ENCODE results near the gene TSPAN3. TPM values are rescaled to one million over a fixed set of nuclear protein-coding genes. Genes with fewer than 3 reads are reported as not detected.

The TSPAN3 gene
- total RNA-seq, 1 donor from 2014 or later, result 236 TPM

- no peaks in the 10 kb centered on the region for H3K9me3 ChIP-seq (ENCODE audit: control insufficient read depth in 3 of 3, low read length in 3 of 3)
- no peak overlapping the region for H3K27ac ChIP-seq (ENCODE audit: low read depth, low read length)
- no peak overlapping the region for H3K4me3 ChIP-seq (ENCODE audit: low read length in 3 of 3)
- peak overlapping the region in 2 of 3 donors; percentile 8 to 20 for H3K9ac ChIP-seq (ENCODE audit: low read depth in 1 of 3, low read length in 3 of 3)
- peaks cover 0 to 4% (median 0%) of the 10 kb centered on the region in 3 donors for H3K27me3 ChIP-seq (ENCODE audit: control insufficient read depth in 3 of 3, insufficient read depth in 3 of 3, low read length in 3 of 3)
- peaks cover 4 to 6% (median 4%) of the 10 kb centered on the region in 3 donors for H3K36me3 ChIP-seq (ENCODE audit: control insufficient read depth in 3 of 3, insufficient read depth in 3 of 3, low read length in 3 of 3)
- peaks cover 6 to 64% (median 40%) of the 10 kb centered on the region in 3 donors for H3K4me1 ChIP-seq (ENCODE audit: control insufficient read depth in 3 of 3, insufficient read depth in 3 of 3, low read length in 3 of 3)
These were observed 39.4 kb downstream of the TSPAN3 start for GRCh38 chr15:77031376-77032050.

- Histone ChIP-seq H3K36me3 (ENCODE audit: control insufficient read depth in 3 of 3, insufficient read depth in 3 of 3, low read length in 3 of 3) (peaks cover under 1 to 2% (median 1%) of the 10 kb centered on the region in 3 donors), H3K27ac (ENCODE audit: low read depth, low read length) (no peak overlapping the region), H3K4me1 (ENCODE audit: control insufficient read depth in 3 of 3, insufficient read depth in 3 of 3, low read length in 3 of 3) (peaks cover 6 to 63% (median 38%) of the 10 kb centered on the region in 3 donors), H3K9me3 (ENCODE audit: control insufficient read depth in 3 of 3, low read length in 3 of 3) (no peaks in the 10 kb centered on the region), H3K9ac (ENCODE audit: low read depth in 1 of 3, low read length in 3 of 3) (peak overlapping the region in 1 of 3 donors; percentile 25), H3K4me3 (ENCODE audit: low read length in 3 of 3) (no peak overlapping the region), H3K27me3 (ENCODE audit: control insufficient read depth in 3 of 3, insufficient read depth in 3 of 3, low read length in 3 of 3) (peaks cover 0 to 4% (median 0%) of the 10 kb centered on the region in 3 donors)
These were observed 40.0 kb downstream of the TSPAN3 start for GRCh38 chr15:77030928-77031375.

GRCh38 chr15:77030048-77030927 is 40.6 kb downstream of the TSPAN3 start:
- H3K36me3 ChIP-seq (ENCODE audit: control insufficient read depth in 3 of 3, insufficient read depth in 3 of 3, low read length in 3 of 3), result no peaks in the 10 kb centered on the region
- H3K4me3 ChIP-seq (ENCODE audit: low read length in 3 of 3), result no peak overlapping the region
- peaks cover 0 to 4% (median 0%) of the 10 kb centered on the region in 3 donors for H3K27me3 ChIP-seq (ENCODE audit: control insufficient read depth in 3 of 3, insufficient read depth in 3 of 3, low read length in 3 of 3)
- peaks cover 6 to 57% (median 34%) of the 10 kb centered on the region in 3 donors for H3K4me1 ChIP-seq (ENCODE audit: control insufficient read depth in 3 of 3, insufficient read depth in 3 of 3, low read length in 3 of 3)
- no peak overlapping the region for H3K27ac ChIP-seq (ENCODE audit: low read depth, low read length)
- H3K9ac ChIP-seq (ENCODE audit: low read depth in 1 of 3, low read length in 3 of 3), result peak overlapping the region in 1 of 3 donors; percentile 25
- no peaks in the 10 kb centered on the region for H3K9me3 ChIP-seq (ENCODE audit: control insufficient read depth in 3 of 3, low read length in 3 of 3)

GRCh38 chr15:77029166-77030047 is 41.5 kb downstream of the TSPAN3 start:
- Histone ChIP-seq H3K4me1 (ENCODE audit: control insufficient read depth in 3 of 3, insufficient read depth in 3 of 3, low read length in 3 of 3) (peaks cover 5 to 49% (median 25%) of the 10 kb centered on the region in 3 donors), H3K27me3 (ENCODE audit: control insufficient read depth in 3 of 3, insufficient read depth in 3 of 3, low read length in 3 of 3) (peaks cover 0 to 4% (median 0%) of the 10 kb centered on the region in 3 donors), H3K4me3 (ENCODE audit: low read length in 3 of 3) (no peak overlapping the region), H3K9me3 (ENCODE audit: control insufficient read depth in 3 of 3, low read length in 3 of 3) (no peaks in the 10 kb centered on the region), H3K9ac (ENCODE audit: low read depth in 1 of 3, low read length in 3 of 3) (peak overlapping the region in 1 of 3 donors; percentile 20), H3K36me3 (ENCODE audit: control insufficient read depth in 3 of 3, insufficient read depth in 3 of 3, low read length in 3 of 3) (no peaks in the 10 kb centered on the region), H3K27ac (ENCODE audit: low read depth, low read length) (no peak overlapping the region)

- H3K4me3 ChIP-seq (ENCODE audit: low read length in 3 of 3), result peak overlapping the region; percentile 2 to 35 (median 29)
- no peaks in the 10 kb centered on the region for H3K9me3 ChIP-seq (ENCODE audit: control insufficient read depth in 3 of 3, low read length in 3 of 3)
- no peaks in the 10 kb centered on the region for H3K36me3 ChIP-seq (ENCODE audit: control insufficient read depth in 3 of 3, insufficient read depth in 3 of 3, low read length in 3 of 3)
- no peak overlapping the region for H3K27ac ChIP-seq (ENCODE audit: low read depth, low read length)
- H3K9ac ChIP-seq (ENCODE audit: low read depth in 1 of 3, low read length in 3 of 3), result peak overlapping the region in 1 of 3 donors; percentile 20
- H3K27me3 ChIP-seq (ENCODE audit: control insufficient read depth in 3 of 3, insufficient read depth in 3 of 3, low read length in 3 of 3), result peaks cover 0 to 4% (median 0%) of the 10 kb centered on the region in 3 donors
- peaks cover 4 to 43% (median 24%) of the 10 kb centered on the region in 3 donors for H3K4me1 ChIP-seq (ENCODE audit: control insufficient read depth in 3 of 3, insufficient read depth in 3 of 3, low read length in 3 of 3)
These were observed 42.3 kb downstream of the TSPAN3 start for GRCh38 chr15:77028451-77029165.

- no peak overlapping the region for H3K9ac ChIP-seq (ENCODE audit: low read depth in 1 of 3, low read length in 3 of 3)
- H3K36me3 ChIP-seq (ENCODE audit: control insufficient read depth in 3 of 3, insufficient read depth in 3 of 3, low read length in 3 of 3), result no peaks in the 10 kb centered on the region
- no peak overlapping the region for H3K27ac ChIP-seq (ENCODE audit: low read depth, low read length)
- peaks cover 4 to 36% (median 17%) of the 10 kb centered on the region in 3 donors for H3K4me1 ChIP-seq (ENCODE audit: control insufficient read depth in 3 of 3, insufficient read depth in 3 of 3, low read length in 3 of 3)
- peak overlapping the region; percentile 2 to 49 (median 29) for H3K4me3 ChIP-seq (ENCODE audit: low read length in 3 of 3)
- no peaks in the 10 kb centered on the region for H3K9me3 ChIP-seq (ENCODE audit: control insufficient read depth in 3 of 3, low read length in 3 of 3)
- peaks cover 0 to 4% (median 0%) of the 10 kb centered on the region in 3 donors for H3K27me3 ChIP-seq (ENCODE audit: control insufficient read depth in 3 of 3, insufficient read depth in 3 of 3, low read length in 3 of 3)
These were observed 43.0 kb downstream of the TSPAN3 start for GRCh38 chr15:77027697-77028450.

GRCh38 chr15:77027111-77027696 is 43.7 kb downstream of the TSPAN3 start:
- Histone ChIP-seq H3K9ac (ENCODE audit: low read depth in 1 of 3, low read length in 3 of 3) (no peak overlapping the region), H3K27me3 (ENCODE audit: control insufficient read depth in 3 of 3, insufficient read depth in 3 of 3, low read length in 3 of 3) (peaks cover 0 to 4% (median 0%) of the 10 kb centered on the region in 3 donors), H3K27ac (ENCODE audit: low read depth, low read length) (no peak overlapping the region), H3K36me3 (ENCODE audit: control insufficient read depth in 3 of 3, insufficient read depth in 3 of 3, low read length in 3 of 3) (no peaks in the 10 kb centered on the region), H3K9me3 (ENCODE audit: control insufficient read depth in 3 of 3, low read length in 3 of 3) (no peaks in the 10 kb centered on the region), H3K4me3 (ENCODE audit: low read length in 3 of 3) (no peak overlapping the region), H3K4me1 (ENCODE audit: control insufficient read depth in 3 of 3, insufficient read depth in 3 of 3, low read length in 3 of 3) (peaks cover 4 to 33% (median 14%) of the 10 kb centered on the region in 3 donors)

GRCh38 chr15:77026501-77027110 is 44.3 kb downstream of the TSPAN3 start:
- Histone ChIP-seq H3K36me3 (ENCODE audit: control insufficient read depth in 3 of 3, insufficient read depth in 3 of 3, low read length in 3 of 3) (no peaks in the 10 kb centered on the region), H3K27me3 (ENCODE audit: control insufficient read depth in 3 of 3, insufficient read depth in 3 of 3, low read length in 3 of 3) (peaks cover 0 to 4% (median 0%) of the 10 kb centered on the region in 3 donors), H3K4me1 (ENCODE audit: control insufficient read depth in 3 of 3, insufficient read depth in 3 of 3, low read length in 3 of 3) (peaks cover 4 to 33% (median 16%) of the 10 kb centered on the region in 3 donors), H3K9ac (ENCODE audit: low read depth in 1 of 3, low read length in 3 of 3) (peak overlapping the region in 1 of 3 donors; percentile 8), H3K4me3 (ENCODE audit: low read length in 3 of 3) (no peak overlapping the region), H3K9me3 (ENCODE audit: control insufficient read depth in 3 of 3, low read length in 3 of 3) (no peaks in the 10 kb centered on the region), H3K27ac (ENCODE audit: low read depth, low read length) (no peak overlapping the region)
